Activated CD8-positive, alpha-beta memory T cell treated with anti-CD3 and anti-CD28 coated beads, Interleukin-2, amount 50 U/mL, for 48 hours (primary cell): ENCODE measurements around the gene RNASEL.
"Not testable (repeated sequence)": the region's sequence is repeated elsewhere in the genome, so short reads cannot be mapped to it uniquely, and the experiment has no call there.

ENCODE experiments used
- DNase-seq: peaks from one replicate; pipeline ENCODE4 v3.0.0-alpha.2; 2020

RNASEL gene

DNA sequence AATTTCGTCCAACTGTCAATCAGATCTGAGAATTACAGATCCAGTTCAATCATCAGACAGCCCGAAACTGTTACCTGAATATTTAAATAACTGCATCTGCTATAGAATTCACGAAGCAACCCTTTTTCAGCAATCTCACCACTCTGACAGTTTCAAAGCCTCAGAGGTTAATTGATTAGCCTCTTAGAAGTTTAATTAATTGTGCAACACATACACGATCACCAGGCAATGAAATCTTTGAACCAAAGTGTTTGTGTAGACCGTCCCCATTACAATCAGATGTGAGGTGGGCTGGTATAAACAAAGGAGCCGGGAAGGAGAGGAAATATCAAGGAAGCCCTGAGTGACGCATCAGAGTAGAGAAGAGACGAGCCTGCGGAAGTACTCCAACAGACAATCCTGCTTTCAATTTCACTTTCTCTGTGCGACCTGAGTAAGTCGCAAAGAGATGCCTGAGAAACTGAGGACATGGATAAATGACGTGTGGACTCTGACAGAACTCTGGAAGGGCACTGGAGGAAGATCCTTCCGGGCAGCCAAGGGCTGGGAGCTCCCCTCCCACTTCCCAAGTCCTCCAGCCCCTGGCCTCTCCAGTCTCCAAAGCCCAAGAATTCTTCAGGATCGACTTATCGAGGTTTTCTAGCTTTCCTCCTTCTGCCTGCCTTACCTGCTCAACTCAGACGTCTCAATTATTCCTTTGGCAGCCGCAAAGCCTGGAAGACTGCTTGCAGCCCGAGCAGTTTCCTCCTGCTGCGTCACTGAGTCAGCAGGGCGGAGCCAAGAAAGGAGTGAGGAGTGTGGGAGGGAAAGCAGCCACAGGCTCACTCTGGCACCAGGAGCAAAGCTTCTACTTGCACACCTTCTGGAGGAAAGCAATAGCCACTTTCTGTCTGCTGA, at the start of gene RNASEL:
RNASEL (minus strand) TSS at position 757 of the 897 bp plus-strand sequence. CDS start 2,450 bp downstream, outside the sequence.
- peak; percentile 71 for DNase-seq

DNA sequence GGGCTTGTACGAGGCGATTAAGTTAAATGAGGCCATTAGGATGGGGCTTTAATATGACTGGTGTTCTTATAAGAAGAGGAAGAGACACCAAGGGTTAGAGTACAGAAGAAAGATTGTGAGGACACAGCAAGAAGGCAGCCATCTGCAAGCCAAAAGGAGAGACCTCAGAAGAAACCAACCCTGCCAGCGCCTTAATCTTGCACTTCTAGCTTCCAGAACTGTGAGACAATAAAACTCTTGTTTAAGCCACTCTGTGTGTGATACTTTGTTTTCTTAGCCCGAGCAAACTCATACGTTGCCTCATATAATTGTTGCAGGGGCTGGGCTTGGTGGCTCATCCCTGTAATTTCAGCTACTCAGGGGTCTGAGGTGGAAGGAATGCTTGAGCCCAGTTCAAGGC, 48.7 kb upstream of the RNASEL start:
- DNase-seq: no peak

DNA sequence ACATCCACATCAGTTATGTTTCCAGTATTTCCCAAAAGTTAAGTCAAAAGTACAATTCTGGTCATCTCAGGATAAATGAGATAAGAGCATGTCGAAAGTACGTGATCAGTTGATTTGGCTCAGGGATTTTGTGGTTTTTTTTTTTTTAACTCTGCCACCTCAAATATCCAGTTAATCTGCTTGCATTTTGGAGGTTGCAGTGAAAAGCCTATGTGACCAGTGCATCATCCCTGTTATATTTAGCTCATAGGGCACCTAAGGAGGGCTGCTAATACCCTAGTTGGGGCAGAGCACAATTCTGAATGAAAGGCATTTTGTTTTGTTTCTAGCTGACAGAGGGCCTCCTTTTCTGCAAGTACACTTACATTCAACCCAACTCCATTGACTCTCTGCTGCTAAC, 46.8 kb upstream of the RNASEL start:
- DNase-seq: no peak

GRCh38 chr1:182634306-182635072, 45.4 kb upstream of the RNASEL start:
- DNase-seq: no peak

DNA sequence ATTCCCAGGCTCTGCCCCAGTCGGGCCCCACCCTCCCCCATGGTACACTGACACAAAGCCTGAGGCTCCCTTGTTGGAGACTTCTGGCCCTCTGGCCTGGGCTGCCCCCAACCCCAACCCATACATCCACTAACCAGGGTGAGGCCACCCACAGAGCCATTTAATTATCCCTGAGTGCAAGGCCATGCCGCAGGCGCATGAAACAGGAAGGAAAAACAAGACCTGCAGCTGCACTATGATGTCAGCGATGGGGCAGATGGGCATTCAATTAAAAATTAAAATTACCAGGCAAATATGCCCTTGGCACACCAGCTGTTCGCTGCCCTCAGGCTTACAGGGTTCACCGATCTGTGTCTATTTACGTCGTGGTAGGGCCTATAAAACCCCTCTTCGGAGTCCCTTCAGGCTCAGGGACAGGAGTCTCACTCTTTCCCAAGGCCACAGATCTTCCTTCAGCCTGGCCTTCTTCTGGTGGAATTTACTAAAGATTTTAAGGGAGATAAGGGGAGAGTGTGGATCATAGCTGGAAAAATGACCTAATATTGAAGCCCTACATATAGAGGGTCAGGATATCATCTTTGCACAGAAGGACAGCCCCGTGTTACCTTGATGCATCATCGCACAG, 44.7 kb upstream of the RNASEL start:
- DNase-seq: no peak

DNA sequence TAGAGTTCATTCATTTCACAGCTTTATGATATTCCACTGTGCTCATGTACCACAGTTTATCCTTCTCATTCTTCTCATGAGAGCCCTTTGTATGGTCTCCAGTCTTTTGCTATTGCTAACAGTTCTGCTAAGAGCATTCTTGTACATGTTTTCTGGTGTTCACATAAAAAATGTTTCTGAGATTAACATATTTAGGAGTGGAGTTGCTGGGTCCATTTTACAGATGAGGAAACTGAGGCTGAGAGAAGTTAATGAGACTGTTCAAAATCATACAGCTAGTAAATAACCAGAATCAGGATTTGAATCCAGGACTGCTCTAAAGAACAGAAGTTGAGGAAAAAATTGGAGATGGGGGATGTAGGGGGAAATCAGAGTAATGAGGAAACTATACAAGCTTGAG, 44.0 kb upstream of the RNASEL start:
- DNase-seq: no peak

GRCh38 chr1:182632441-182632857, 43.4 kb upstream of the RNASEL start:
- DNase-seq: not testable (repeated sequence)

GRCh38 chr1:182631954-182632353, 42.9 kb upstream of the RNASEL start:
- DNase-seq: no peak

DNA sequence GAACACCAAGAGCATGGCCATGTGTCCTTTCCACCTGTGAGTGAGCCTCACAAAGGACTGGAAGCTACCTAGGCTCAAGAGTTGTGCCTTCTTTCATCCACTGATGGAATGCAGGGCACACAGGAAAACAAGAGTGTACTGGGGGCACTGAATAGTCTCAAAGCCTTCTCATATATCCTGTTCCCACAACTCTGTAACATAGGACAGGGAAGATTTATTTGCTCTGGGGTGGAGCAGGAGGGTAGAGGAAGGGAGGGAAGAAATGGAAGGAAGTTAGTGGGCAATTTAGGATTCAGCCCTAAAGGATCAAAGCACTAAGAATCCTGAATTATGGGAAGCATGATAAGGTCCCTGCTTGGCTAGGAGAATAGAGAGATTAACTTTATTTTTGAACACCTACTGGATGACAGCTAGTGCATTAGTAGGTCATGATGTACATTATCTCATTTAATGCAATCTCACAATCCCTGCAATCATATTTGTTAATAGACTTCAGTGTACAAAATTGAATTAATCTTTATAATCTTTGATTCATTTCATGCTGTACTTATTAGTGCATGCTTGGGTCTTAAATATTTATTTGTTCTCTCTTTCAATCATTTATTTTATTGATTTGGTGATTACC, 42.1 kb upstream of the RNASEL start:
- DNase-seq: no peak

- DNase-seq: no peak
These were observed 41.5 kb upstream of the RNASEL start for GRCh38 chr1:182630586-182630985.

DNA sequence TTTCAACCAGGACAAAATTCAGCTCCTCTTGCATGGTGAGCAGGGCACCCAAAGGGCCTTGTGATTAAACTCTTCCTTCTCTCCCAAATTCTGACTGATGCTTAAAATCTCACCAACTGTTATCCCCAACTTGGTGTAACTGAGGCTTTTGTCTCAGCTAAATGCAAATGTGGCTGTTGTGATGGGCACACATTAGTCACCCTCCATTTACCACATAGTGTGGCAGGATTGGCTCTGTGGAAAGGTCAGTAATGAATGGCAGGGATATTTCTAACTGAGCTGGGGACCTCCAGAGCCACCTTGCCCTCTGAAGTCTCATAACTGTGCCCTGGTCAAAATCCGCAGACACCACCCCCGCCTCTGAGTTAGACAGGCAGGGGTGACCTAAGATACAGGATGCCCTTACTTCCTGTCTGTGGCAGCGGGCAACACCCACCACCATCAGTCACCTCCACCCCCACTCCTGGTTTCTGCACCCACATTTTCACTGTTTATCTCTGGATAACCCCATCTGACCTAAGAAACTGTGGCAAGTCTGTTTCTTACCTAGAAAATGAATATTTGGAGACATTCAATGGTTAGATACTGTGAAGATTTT, 40.5 kb upstream of the RNASEL start:
- peak; percentile 78 for DNase-seq

DNA sequence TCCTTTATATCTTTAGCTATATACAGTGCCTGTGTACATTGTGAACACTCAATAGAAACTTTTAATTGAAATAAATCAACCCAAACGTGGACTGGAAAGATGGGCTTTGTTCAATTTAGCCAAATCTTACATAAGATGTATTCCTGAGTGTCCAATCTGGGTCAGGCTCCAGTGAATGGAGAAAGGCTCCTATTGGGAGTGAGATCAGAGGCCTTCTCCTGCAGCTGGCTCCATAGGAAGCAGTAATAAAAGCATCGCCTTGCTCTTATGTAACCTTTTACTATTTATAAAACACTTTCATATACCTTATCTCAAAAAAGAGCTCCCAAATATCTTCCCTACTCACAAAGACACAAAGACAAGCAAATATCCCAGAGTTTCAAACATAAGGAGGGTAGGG, 40.0 kb upstream of the RNASEL start:
- DNase-seq: no peak

- no peak for DNase-seq
These were observed 39.6 kb upstream of the RNASEL start for GRCh38 chr1:182628657-182629056.

GRCh38 chr1:182627622-182628021, 38.6 kb upstream of the RNASEL start:
- DNase-seq: no peak

- DNase-seq: no peak
These were observed 37.5 kb upstream of the RNASEL start for GRCh38 chr1:182626527-182626926.

DNA sequence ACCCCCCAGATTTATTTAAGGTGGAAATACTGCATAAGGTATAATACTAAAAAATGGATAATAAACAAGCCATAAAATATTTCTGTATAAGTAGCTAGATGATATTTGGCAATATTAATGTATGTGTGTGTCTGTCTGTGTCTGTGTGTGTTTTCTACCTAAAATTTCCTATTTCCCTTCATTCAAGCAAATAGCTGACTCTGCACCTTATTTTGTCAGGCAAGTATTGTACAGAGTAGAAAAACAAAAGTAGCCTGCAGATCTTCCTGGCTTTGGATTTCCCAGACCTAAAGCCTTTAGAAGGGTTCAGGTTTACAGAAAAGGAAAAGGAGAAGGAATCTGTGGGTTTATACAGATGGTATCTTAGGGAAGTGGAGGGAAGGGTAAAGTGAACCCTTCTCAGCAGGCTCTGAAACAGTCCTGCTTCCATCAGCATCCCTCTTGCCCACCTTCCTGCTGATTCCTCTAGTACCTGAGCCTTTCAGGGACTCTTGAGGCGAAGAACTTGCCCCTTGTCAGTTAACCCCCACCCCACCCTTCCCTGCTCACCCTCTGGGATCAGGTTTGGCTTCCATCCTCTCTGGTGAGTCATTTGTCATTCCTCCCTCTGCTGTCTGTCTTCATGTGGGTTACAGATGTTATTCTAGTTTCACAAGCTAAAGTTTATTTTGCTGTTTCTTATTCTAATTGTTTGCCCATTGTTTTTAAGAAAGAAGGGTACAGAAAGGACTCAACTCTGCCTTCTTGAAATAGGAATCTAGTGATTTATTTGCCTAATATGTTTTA, 36.9 kb upstream of the RNASEL start:
- no peak for DNase-seq

GRCh38 chr1:182625024-182625423, 36.0 kb upstream of the RNASEL start:
- peak; percentile 40 for DNase-seq

GRCh38 chr1:182624577-182624976, 35.5 kb upstream of the RNASEL start:
- DNase-seq: peak; percentile 50

DNA sequence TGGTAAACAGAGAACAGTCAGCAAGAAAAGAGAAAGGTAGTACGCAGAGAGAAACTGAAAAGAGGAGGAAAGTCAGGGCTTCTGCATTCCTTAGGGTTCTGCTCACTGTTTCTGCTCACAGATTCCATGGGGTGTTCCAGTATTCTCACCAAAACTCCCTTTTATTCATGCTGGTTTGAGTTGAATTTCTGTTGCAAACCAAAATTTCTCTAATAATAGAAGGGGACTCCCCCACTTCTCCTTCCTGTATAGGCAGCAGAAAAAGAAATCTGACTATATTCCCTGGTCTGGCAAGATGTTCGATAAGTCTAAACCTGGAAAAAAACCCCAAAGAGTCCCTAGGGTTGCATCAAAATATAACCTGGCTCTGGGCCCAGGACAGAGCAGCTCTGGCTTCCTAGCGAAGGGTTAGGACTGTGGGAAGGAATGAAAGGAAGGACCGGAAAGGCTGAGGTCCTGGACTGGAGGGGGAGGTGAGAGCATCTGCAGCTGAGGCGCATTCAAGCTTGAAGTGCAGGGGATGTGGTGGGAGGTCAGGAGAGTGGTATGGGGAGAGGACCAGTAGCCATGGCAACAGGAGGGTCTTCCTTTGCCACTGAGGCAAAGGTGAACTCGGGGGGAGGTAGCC, 34.0 kb upstream of the RNASEL start:
- no peak for DNase-seq

DNA sequence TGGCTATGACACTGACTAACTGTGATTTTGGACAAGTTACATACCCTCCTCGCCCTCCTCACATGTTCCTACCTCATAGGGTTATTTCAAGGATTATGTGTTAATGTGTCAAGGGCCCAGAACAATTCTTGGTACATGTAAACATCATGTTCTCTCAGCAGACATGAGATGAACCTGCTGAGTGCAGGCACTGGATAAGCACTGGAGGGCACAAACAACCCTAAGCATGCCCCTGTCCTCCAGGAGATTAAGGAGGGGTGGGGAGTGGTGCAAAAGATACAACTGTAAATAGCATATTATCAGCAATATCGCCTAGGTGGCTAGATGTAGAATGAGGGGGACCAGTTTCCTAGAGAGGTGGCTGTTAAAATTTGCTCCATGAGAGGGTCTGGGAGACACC, 32.9 kb upstream of the RNASEL start:
- DNase-seq: no peak

DNA sequence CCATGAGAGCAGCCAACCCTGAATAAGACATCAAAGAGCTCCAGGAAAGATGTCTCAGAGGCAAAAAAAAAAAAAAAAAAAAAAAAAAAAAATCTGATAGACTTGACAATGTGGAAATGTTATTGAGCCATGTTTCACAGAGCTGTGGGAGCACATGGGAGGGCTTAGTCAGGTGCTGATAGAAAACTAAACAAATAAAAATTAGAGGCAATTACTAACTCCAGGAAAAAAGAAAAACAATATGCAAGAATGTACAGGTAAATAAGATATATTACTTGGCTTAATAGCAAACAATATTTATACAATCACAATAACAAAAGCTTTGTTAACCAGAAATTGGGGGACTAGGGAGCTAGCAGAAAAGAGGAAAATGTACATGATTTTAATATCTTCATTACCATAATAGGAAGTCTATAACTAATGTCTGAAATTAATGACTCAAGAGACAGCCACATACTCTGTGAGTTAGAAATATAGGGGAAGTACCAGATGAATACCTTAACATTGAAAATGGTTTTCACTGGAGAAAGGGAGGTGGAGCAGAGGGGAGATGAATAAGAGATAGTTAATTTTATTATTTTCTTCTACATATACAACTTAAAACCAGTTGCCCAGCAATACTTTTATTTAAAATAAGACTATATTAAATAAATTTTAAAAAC, 32.0 kb upstream of the RNASEL start:
- DNase-seq: no peak
